SK-N-DZ (cell line): ENCODE results near the gene SELENON.

Experiments
- DNase-seq: peaks from one replicate; pipeline ENCODE4 v3.0.0-alpha.2; 2015; ENCODE audit warnings: low spot score

SELENON gene

DNA sequence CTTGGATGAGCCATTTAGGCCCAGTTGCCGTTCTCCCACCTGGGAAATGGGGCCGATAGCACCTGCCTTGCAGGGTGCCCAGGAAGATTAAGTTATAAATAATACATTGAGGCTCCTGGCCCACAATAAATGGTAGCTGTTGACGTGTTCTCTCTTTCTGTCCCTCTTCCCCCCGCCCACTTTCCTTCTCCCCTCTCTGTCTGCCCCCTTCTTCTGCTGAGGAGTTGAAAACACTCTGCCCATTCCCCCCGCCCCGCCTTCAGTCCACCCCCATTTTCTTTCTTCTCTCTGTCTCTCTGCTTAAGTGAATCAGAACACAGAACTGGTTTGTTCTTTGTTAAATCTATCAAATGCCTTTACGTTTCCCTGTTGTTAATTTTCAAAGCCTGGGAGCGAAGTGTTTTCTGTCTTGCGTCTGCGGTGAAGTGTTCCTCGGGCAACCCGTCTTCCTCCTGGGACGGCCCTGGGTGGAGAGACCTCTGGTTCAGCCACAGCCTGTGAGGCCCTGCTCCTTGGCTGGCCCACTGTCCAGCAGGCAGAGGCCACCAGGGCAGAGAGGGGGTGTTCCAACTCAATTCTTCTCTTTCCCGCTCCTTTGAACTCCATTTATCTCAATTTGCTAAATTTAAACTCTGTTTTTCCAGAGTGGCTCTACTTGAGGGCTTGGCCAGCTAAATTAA is 29.3 kb upstream of the SELENON start:
- no peak for DNase-seq

DNA sequence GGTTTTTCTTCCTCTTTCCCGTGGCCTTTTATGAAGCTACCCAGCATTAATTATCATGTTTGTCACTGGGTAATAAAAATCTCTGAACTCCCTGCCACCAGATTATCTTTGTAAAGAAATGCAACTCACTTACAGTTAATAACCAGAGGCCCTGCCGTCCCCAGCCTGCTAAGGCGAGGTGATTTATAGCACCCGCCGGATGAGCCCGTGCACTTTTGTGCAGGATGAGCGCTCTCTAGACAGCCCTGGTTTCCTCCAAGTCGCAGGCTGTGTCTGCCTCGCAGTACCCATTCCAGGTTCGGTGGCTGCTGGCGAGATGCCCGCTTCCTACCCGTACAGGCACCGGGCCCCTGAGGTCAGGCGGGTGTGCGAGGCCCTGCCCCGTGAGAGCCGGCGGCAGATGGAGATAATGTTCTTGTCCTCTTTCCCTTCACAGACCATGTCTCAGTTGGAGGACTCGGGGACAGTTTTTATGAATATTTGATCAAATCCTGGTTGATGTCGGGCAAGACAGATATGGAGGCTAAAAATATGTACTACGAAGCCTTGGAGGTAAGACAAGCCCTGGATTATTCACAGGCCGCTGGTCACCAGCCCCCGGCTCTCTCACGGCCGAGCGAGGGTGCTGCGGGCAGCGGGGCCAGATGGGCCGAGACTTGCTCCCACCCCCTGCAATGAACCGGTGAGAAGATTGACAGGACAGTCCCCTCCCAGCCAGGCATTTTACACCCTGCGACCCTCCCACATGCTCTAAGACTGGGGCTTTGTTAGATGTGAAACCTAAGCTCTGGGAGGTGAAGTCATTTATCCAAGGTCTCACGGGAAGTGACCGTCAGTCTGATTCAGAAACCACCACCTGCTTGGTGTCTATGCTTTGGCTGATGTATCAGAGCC is 28.5 kb upstream of the SELENON start:
- DNase-seq = peak; percentile 58

DNA sequence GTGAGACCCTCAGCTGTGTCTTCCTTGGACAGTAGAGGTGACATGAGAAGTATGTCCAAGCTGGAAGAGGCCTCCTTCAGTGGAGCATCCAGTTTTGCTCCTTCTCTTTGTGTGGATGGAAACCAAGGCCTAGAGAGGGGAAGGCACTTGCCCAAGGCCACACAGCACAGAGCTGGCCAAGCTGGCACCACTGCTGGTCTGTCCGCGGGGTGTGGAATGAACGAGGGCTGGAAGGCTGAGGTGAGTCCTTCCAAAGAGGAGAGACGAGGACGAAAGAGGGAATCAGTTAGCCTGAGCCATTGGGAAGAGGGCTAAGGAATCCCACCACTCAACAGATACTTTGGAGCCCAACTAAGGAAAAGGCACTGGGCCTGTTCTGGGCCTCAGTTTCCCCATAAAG is 27.8 kb upstream of the SELENON start:
- no peak for DNase-seq

GRCh38 chr1:25772692-25773245 is 27.2 kb upstream of the SELENON start:
- no peak for DNase-seq

GRCh38 chr1:25773441-25774125 is 26.4 kb upstream of the SELENON start:
- DNase-seq = no peak

DNA sequence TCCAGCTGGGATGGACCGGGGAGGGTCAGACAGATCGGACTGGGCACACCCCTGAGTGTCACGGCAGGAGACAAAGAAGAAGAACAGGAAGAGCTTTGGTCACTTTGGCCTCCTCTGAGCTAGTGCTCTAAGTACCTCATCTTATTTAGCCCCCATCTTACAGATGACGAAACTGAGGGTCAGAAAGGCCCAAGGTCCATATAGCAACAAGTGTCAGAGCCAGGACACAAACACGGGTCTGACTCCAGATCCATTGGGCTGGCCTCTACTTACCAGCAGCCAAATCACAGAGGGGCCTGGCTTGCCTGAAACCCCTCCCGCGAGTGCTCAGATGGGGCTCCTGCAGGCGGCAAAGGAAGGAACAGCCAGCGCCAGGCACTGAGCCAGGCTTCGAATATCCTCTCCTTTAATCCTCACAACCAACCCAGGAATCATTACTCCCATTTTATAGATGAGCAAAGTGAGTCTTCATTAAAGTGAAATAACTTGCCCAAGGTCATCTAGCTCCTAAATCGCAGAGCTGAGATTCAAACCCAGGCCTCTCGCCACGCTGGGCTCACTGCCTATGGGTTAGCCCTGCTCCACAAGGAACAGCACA is 25.7 kb upstream of the SELENON start:
- DNase-seq = no peak

GRCh38 chr1:25774921-25775771 is 24.8 kb upstream of the SELENON start:
- DNase-seq = peak; percentile 95

GRCh38 chr1:25779388-25779787 is 20.6 kb upstream of the SELENON start:
- no peak for DNase-seq

- DNase-seq = no peak
These were observed 20.1 kb upstream of the SELENON start for GRCh38 chr1:25779894-25780293.

DNA sequence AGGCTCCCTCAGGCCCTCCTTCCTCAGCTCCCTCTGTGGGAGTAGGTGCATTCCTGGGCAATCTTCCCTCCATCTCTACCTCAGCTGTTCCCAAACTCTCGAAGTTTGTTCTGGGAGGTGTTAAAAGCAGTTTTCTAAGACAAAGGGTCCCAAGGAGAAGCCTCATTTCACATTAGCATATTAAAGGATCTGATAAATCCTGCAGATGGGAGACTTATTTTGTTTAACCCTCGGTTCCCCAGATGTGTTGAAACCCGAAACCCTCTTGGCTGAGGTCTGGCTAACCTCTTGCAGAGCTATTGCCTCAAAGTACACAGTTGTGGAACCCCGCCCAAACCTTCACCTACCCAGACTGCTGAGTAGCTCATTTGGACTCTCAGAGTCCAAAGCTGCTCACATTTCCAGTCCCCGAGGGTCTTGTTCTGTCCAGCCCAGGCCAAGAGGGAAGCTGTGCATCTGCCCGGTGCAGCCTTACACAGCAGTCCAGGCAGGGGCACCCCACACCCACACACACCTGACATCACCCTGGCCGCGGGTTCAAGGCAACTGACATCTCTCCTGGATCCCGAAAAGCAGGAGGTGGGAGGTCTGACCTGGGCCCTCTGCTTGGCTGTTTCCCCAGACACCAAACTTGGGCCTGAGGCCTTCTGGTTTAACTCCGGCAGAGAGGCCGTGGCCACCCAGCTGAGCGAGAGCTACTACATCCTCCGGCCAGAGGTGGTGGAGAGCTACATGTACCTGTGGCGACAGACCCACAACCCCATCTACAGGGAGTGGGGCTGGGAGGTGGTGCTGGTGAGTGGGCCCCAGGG is 19.5 kb upstream of the SELENON start:
- DNase-seq = peak; percentile 50

DNA sequence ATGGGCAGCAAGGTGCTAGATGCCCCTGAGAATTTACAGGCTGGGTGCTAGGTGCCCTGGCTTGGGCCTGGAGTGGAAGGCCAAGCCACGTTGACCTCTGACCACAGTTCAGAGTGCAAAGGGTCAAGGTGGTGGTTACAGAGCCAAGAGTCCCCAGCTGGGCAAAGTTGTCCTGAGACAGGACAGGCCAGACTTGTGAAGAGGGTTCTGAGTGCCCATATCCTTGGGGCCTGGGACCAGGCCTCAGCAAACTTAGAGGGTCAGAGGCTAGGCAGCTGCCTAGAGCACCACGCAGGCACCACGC is 18.9 kb upstream of the SELENON start:
- DNase-seq = no peak

DNA sequence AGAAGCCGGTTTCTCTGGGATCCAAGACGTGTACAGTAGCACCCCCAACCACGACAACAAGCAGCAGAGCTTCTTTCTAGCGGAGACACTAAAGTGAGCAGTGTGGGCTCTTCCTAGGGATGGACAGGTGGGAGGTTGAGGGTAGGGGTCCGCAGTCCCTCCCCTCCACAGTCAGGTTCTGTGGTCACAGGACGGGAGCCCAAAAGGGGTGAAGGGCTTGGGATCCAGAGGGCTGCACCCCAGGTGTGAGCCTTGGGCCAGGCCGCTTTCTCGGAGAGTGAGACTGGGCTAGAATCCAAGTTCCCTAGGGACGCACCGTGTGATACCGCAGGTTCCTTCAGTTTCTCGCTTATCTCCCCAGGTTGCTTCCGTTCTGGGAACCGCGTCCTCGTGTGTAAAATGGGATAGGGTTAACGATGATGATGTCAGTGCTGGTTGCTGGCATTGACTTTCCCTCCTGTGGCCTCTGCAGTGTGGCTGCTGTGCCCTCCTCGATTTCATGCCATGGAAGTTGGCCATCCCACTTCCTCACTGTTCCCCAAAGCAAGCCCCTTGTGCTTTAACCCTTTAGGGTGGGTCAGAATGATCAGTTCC is 17.3 kb upstream of the SELENON start:
- DNase-seq = no peak

GRCh38 chr1:25784575-25785051 is 15.4 kb upstream of the SELENON start:
- DNase-seq = no peak

- no peak for DNase-seq
These were observed 14.5 kb upstream of the SELENON start for GRCh38 chr1:25785333-25786067.

GRCh38 chr1:25786887-25787759 is 12.9 kb upstream of the SELENON start:
- DNase-seq = no peak

- no peak for DNase-seq
These were observed 12.2 kb upstream of the SELENON start for GRCh38 chr1:25787760-25788166.

GRCh38 chr1:25790472-25790871 is 9.5 kb upstream of the SELENON start:
- no peak for DNase-seq

DNA sequence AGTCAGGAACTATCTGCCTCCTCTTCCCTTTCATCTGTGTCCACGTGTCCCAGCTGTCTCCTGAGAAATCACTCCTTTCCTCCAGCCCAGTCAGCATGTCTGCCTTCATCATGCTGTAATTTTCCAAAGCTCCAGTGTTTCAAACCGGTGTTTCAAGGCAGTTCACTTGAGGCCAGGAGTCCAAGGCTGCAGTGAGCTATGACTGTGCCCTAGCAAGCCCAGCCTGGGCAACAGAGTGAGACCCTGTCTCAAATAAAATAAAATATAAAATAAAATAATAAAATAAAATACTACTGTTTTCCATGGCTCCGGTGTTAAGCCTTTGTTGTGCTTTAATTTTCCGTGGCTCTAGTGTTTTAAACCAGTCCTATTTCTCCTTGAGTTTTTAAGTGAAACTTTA is 7.9 kb upstream of the SELENON start:
- DNase-seq = no peak
